NCI-H1436 (cell line): ENCODE data around the gene SLC22A8.
"Not testable (repeated sequence)": the region's sequence is repeated elsewhere in the genome, so short reads cannot be mapped to it uniquely, and the experiment has no call there.

ENCODE experiments used
- DNase-seq: peaks from one replicate; lab custom pipeline; 2025; lab: John Stamatoyannopoulos, UW

Gene SLC22A8

DNA sequence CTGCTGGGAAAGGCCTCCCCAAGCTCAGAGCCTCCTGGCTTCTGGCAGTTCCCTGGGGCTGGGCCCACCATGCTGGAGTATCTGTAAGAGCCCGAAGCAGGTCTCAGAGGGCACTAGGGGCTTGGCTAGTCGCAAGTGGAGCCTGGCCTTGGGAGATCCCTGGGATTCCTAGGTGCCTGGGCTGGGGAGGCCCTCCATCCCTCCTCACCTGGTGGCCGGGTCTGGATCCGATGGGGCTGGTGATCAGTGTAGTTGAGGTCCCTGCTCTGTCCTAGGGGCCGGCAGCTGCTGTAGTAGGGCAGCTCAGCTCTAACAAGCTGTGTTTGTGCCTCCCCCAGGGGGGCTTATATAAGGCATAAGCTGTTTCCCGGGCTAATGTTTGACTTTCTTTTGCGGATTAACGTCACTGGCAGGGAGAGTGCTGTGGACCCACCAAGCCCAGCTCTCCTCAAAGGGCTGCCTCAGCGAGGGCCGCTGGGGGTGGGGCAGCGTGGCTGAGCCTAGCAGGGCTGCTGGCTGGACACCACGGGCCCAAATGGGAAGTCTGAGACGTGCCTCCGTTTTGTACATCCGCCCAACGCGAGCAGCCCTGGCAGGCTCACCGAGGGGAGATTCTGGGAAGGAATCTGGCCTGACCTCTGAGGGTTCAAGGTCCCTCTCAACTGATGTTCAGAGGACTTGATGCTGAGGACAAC lies at the start of gene SLC22A8:
SLC22A8 (minus strand) TSS at position 321 of the 695 bp plus-strand sequence. CDS start 883 bp downstream, outside the sequence.
- DNase-seq, result no peak

DNA sequence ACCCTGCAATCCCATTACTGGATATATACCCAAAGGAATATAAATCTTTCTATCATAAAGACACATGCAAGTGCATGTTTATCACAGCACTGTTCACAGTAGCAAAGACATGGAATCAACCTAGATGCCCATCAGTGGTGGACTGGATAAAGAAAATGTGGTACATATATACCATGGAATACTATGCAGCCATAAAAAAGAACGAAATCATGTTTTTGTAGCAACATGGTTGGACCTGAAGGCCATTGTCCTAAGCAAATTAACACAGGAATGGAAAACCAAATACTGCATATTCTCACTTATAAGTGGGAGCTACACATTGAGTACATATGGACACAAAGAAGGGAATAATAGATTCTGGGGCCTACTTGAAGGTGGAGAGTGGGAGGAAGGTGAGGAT lies 30.6 kb upstream of the SLC22A8 start:
- DNase-seq, result not testable (repeated sequence)

DNA sequence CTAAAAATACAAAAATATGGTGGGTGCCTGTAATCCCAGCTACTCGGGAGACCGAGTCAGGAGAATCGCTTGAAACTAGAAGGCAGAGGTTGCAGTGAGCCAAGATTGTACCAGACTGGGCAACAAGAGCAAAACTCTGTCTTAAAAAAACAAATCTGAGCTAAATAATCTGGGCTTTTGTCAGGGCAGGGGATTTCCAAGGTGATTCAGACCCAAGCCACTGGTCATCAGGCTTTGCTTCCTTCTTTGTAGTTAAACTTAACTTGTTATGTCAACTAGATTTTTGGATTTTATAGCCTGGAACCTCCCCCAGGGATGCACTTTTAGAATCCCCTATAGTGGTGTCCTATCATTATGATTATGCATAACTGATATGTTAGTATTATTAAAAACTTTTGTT lies 27.0 kb upstream of the SLC22A8 start:
- DNase-seq, result no peak

DNA sequence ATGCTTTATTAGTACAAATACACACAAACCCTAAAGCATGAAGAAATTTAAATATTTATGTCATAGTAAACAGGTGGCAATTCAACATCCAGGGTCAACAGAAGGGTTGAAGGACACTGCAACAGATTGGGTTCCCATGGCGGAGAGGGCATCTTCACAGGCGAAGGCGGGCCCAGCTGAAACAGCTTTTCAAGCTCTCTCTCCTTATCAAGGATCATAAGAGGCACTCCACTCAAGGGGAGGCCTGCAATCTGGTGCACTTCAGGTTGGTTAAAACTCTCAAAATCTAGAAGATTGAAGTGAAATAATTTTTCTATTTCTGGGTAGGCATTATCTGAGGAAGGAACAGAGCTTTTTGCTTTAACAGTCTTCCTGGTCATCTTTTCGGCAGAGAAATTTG lies 16.8 kb upstream of the SLC22A8 start:
- no peak for DNase-seq

DNA sequence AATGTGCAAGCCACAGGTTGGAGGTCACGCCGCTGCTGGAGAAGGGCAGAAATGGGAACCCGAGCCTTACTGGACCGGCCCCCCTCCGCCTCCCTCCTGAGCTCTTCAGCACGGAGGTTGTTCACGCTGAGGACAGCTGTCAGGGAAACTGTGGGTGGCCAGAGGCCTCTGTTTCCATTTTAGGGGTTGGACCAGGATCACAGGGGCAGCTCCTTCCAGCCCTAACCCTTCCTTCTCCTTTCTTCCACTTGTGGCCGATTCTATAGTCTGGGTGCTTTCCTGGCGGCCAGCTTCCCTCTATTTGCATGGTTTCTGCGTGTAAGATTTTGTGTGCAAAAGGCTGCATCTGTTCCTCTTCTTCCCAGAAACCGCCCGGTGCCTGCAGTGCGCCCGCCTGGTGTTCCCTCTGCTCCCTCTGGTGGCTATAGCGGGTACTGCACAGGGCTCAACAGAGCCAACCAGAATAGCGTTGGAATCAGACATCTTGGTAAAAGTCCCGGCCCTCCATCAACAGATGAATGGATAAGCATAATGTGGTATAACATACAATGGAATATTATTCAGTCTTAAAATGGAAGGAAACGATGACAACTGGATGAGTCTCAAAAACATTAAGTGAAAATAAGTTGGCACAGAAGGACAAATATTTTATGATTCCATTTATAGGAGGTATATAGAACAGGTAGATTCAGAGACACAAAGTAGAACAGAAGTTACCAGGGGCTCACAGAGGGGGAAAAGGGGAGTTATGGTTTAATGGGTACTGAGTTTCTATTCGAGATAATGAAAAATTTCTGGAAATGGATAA lies 8.4 kb upstream of the SLC22A8 start:
- peak; percentile 43 for DNase-seq

- DNase-seq, result no peak
Measured at GRCh38 chr11:63023222-63023814, 7.7 kb upstream of the SLC22A8 start.

GRCh38 chr11:63022441-63022840 lies 6.8 kb upstream of the SLC22A8 start:
- DNase-seq, result no peak

DNA sequence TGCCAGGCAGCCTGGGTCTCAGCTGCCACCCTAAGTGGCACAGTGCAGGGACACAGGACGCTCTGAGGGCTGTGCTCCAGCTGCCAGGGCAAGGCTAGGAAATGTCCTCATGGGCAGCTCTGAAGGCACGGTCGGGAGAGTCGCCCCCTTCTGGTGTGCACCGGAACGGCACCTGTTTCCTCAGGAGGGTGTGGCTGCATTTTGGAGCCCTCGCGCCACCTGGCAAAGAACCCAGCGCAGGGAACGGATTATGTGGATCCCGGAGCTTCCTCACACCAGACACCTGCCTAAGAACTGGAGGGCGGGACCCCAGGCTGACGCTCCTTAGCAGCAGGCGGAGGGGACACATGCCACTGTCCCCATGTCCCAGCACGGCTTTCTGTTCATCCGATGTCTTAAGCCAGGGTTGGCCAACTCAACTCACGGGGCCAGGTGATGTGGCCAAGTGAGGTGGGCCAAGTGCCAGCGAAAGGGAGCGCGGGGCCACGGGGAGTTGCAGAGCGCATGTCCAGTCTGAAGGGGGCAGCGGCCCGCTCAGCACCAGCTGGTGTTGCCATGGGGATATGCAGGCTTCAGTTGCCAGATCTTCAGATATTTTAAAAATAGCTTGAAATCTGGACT lies 5.1 kb upstream of the SLC22A8 start:
- DNase-seq, result no peak

GRCh38 chr11:63019506-63019905 lies 3.9 kb upstream of the SLC22A8 start:
- no peak for DNase-seq

GRCh38 chr11:63017306-63017974 lies 1.8 kb upstream of the SLC22A8 start:
- DNase-seq, result no peak

- no peak for DNase-seq
Measured at GRCh38 chr11:63014408-63015055, 1.1 kb downstream of the SLC22A8 start.

- no peak for DNase-seq
Measured at GRCh38 chr11:63012839-63013238, 2.8 kb downstream of the SLC22A8 start.

GRCh38 chr11:63012430-63012829 lies 3.2 kb downstream of the SLC22A8 start:
- DNase-seq, result no peak

- DNase-seq, result no peak
Measured at GRCh38 chr11:63010934-63011439, 4.7 kb downstream of the SLC22A8 start.

GRCh38 chr11:63007920-63008319 lies 7.7 kb downstream of the SLC22A8 start:
- DNase-seq, result no peak

DNA sequence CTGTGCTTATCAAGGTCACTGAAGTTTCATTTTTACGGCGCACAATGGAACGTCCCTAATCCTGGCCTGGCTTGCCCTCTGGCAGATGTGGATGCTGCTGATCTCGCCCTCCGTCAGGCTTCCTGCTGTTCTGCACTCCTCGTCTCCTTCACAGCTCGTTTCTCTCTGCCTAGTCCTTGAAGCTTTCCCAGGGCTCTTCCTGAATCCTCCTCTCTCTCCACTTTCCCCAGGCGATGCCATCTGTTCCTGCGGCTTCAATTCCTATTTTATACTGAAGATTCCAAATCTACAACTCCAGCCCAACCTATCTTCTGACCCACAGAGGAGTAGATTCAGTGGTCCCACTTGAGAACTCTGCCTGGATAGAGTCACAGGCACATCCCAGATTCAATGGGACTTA lies 14.2 kb downstream of the SLC22A8 start:
- DNase-seq, result no peak

- no peak for DNase-seq
Measured at GRCh38 chr11:62999649-63000048, 16.0 kb downstream of the SLC22A8 start.

DNA sequence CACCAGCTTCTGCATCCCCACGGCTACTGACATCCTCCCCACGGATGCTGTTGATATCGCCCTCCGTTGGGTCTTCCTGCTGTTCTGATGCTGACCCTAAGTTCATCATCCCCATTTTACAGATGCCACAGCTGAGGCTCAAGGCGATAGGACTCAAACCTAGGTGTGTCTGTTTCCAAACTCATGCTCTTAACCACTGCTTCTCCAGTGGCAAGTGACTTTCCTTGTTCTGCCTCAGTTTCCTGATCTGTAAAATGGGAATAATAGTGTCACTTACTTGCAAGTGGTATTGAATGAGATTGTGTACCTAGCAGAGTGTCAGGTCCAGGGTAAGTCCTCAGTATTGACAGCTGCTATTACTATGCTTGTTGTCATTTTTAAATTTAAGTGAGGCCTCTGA lies 16.5 kb downstream of the SLC22A8 start:
- no peak for DNase-seq

DNA sequence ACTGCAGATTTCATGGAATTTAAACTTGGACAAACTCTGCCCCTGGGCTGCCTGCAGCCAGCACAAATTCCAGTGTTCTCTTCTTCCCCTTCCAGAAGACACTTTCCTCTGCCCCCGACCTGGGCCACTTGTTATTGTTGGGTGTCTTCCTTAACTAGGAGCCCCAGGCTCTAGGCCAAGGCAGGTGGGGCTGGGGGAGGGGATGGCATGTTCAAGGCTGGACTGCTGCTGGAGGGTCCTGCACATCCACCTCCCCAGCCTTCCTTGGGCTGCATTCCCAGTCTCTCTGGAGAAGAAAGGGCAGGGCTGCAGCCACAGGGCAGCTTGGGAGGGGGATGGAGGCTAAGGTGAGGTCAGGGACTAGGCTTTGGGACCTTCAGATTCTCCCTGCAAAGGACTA lies 19.4 kb downstream of the SLC22A8 start:
- no peak for DNase-seq

GRCh38 chr11:62994775-62995174 lies 20.9 kb downstream of the SLC22A8 start:
- no peak for DNase-seq

GRCh38 chr11:62988276-62988675 lies 27.4 kb downstream of the SLC22A8 start:
- no peak for DNase-seq
